SK-N-DZ (cell line): Measurements from ENCODE around the gene KCTD12.

ENCODE experiments used
- DNase-seq: peaks from one replicate; pipeline ENCODE4 v3.0.0-alpha.2; 2015; ENCODE audit warnings: low spot score

KCTD12 gene

GRCh38 chr13:76854894-76855293 lies 31.3 kb downstream of the KCTD12 start:
- no peak for DNase-seq

- no peak for DNase-seq
These were observed 32.1 kb downstream of the KCTD12 start for GRCh38 chr13:76853921-76854608.

- no peak for DNase-seq
These were observed 32.7 kb downstream of the KCTD12 start for GRCh38 chr13:76853481-76853880.

- DNase-seq: no peak
These were observed 33.2 kb downstream of the KCTD12 start for GRCh38 chr13:76852986-76853385.

- DNase-seq: no peak
These were observed 34.2 kb downstream of the KCTD12 start for GRCh38 chr13:76851961-76852360.

- DNase-seq: no peak
These were observed 36.7 kb downstream of the KCTD12 start for GRCh38 chr13:76849493-76849892.

GRCh38 chr13:76848596-76848995 lies 37.6 kb downstream of the KCTD12 start:
- peak; percentile 50 for DNase-seq

GRCh38 chr13:76846363-76846762 lies 39.8 kb downstream of the KCTD12 start:
- peak; percentile 43 for DNase-seq

GRCh38 chr13:76845865-76846264 lies 40.3 kb downstream of the KCTD12 start:
- DNase-seq: peak; percentile 80

- DNase-seq: no peak
These were observed 40.8 kb downstream of the KCTD12 start for GRCh38 chr13:76845367-76845766.

GRCh38 chr13:76837801-76838200 lies 48.4 kb downstream of the KCTD12 start:
- DNase-seq: no peak

- no peak for DNase-seq
These were observed 49.9 kb downstream of the KCTD12 start for GRCh38 chr13:76836311-76836710.

- DNase-seq: no peak
These were observed 52.7 kb downstream of the KCTD12 start for GRCh38 chr13:76833441-76833954.

- peak; percentile 25 for DNase-seq
These were observed 53.8 kb downstream of the KCTD12 start for GRCh38 chr13:76832258-76832988.

- no peak for DNase-seq
These were observed 55.4 kb downstream of the KCTD12 start for GRCh38 chr13:76830805-76831204.
